HepG2 (cell line): ENCODE results near the gene TXNL4A. TPM values are rescaled to one million over a fixed set of nuclear protein-coding genes. Genes with fewer than 3 reads are reported as not detected.

Experiments used
- CC2D1A ChIP-seq: sonication (generic); formaldehyde crosslinking; IDR thresholded peaks from 2 replicates; pipeline ENCODE4 v1.8.1; 2023; ENCODE audit warnings: mild to moderate bottlenecking, missing genetic modification reagents
- DR1 ChIP-seq: sonication (generic); formaldehyde crosslinking; IDR thresholded peaks from 2 replicates; pipeline ENCODE4 v1.8.0; 2021; ENCODE audit warnings: mild to moderate bottlenecking, missing genetic modification reagents, inconsistent platforms
- EZH2 ChIP-seq: conservative IDR thresholded peaks from 2 replicates; pipeline ENCODE4 v1.6.1; 2012; ENCODE audit warnings: mild to moderate bottlenecking, low read depth, low read length, moderate library complexity
- FIP1L1 ChIP-seq: fragments of 200-400 bp; formaldehyde crosslinking; IDR thresholded peaks from 2 replicates; pipeline ENCODE4 v1.6.1; 2018; ENCODE audit warnings: low read depth, mild to moderate bottlenecking, low read length, moderate library complexity, borderline replicate concordance; ENCODE audit not compliant: insufficient read depth
- HDAC1 ChIP-seq: sonication (generic); formaldehyde crosslinking; IDR thresholded peaks from 2 replicates; pipeline ENCODE4 v1.5.1; 2020; ENCODE audit warnings: mild to moderate bottlenecking, missing genetic modification reagents
- HIVEP1 ChIP-seq: sonication (generic); formaldehyde crosslinking; IDR thresholded peaks from 2 replicates; pipeline ENCODE4 v1.4.0; 2020; ENCODE audit warnings: mild to moderate bottlenecking, missing genetic modification reagents
- ISX ChIP-seq: sonication (generic); formaldehyde crosslinking; conservative IDR thresholded peaks from 2 replicates; pipeline ENCODE4 v1.5.0; 2020; ENCODE audit warnings: missing genetic modification reagents
- KMT2A ChIP-seq: sonication (generic); formaldehyde crosslinking; IDR thresholded peaks from 2 replicates; pipeline ENCODE4 v1.4.0; 2020; ENCODE audit warnings: missing genetic modification reagents
- PAF1 ChIP-seq: IDR thresholded peaks from 2 replicates; pipeline ENCODE4 v1.6.1; 2016; ENCODE audit warnings: missing genetic modification reagents, missing compliant biosample characterization
- PHF21A ChIP-seq: sonication (generic); formaldehyde crosslinking; IDR thresholded peaks from 2 replicates; pipeline ENCODE4 v1.5.0; 2020; ENCODE audit warnings: mild to moderate bottlenecking, missing genetic modification reagents
- SALL2 ChIP-seq: sonication (generic); formaldehyde crosslinking; IDR thresholded peaks from 2 replicates; pipeline ENCODE4 v1.8.1; 2023; ENCODE audit warnings: mild to moderate bottlenecking, missing genetic modification reagents, inconsistent platforms
- SAP130 ChIP-seq: IDR thresholded peaks from 2 replicates; pipeline ENCODE4 v1.6.1; 2016; ENCODE audit warnings: low read depth
- SOX6 ChIP-seq, 2 experiments: fragments of 450-650 bp in 1 of 2; sonication (generic) in 1 of 2; formaldehyde crosslinking in 1 of 2; IDR thresholded peaks; 2 replicates each; pipeline versions ENCODE4 v1.4.0 to v1.6.1; 2017 to 2020; ENCODE audit warnings: antibody characterized with exemption in 1 of 2, mild to moderate bottlenecking in 1 of 2, missing genetic modification reagents in 1 of 2
- ZNF550 ChIP-seq: sonication (generic); formaldehyde crosslinking; IDR thresholded peaks from 2 replicates; pipeline ENCODE4 v1.4.0; 2020; ENCODE audit warnings: mild to moderate bottlenecking, missing genetic modification reagents, borderline replicate concordance
- ZNF749 ChIP-seq: sonication (generic); formaldehyde crosslinking; IDR thresholded peaks from 2 replicates; pipeline ENCODE4 v1.8.0; 2022; ENCODE audit warnings: mild to moderate bottlenecking, missing genetic modification reagents, moderate library complexity, borderline replicate concordance
- ZNF782 ChIP-seq: sonication (generic); formaldehyde crosslinking; IDR thresholded peaks from 2 replicates; pipeline ENCODE4 v1.4.0; 2020; ENCODE audit warnings: missing genetic modification reagents, mild to moderate bottlenecking, borderline replicate concordance
- ZNF891 ChIP-seq: sonication (generic); formaldehyde crosslinking; IDR thresholded peaks from 2 replicates; pipeline ENCODE4 v1.5.0; 2020; ENCODE audit warnings: mild to moderate bottlenecking, missing genetic modification reagents
- polyA plus RNA-seq, 8 experiments: library from polyadenylated mRNA; depleted of rRNA in 3 of 8; stranded (reverse) in 7 of 8; unstranded in 1 of 8; fragments of >200 nt; fragmentation: Illumina TruSeq in 4 of 8; extraction: Trizol in 4 of 8; gene quantifications; 2 replicates each; pipeline versions ENCODE4 v1.2.1 to v1.2.3, GENCODE V29; 2011 to 2016; ENCODE audit warnings: low read depth in 4 of 8, missing spikeins in 1 of 8, mixed read lengths in 1 of 8; ENCODE audit not compliant: insufficient read depth in 1 of 8
- total RNA-seq, 5 experiments: library from RNA; depleted of rRNA; stranded (reverse); fragments of >200 nt; fragmentation: Illumina TruSeq; extraction: Trizol; gene quantifications; 2 replicates each; pipeline ENCODE4 v1.2.3, GENCODE V29; 2016; ENCODE audit warnings: low read depth in 1 of 5
- TF ChIP-seq, protein P1 (sequence below): sonication (generic); formaldehyde crosslinking; conservative IDR thresholded peaks from 2 replicates; pipeline ENCODE4 v1.4.0; 2020; ENCODE audit warnings: missing genetic modification reagents
- TF ChIP-seq, protein P2 (sequence below): sonication (generic); formaldehyde crosslinking; IDR thresholded peaks from 2 replicates; pipeline ENCODE4 v1.5.1; 2020; ENCODE audit warnings: missing genetic modification reagents, mild to moderate bottlenecking, borderline replicate concordance
- TF ChIP-seq, protein P3 (sequence below): sonication (generic); formaldehyde crosslinking; IDR thresholded peaks from 2 replicates; pipeline ENCODE4 v1.4.0; 2020; ENCODE audit warnings: mild to moderate bottlenecking, missing genetic modification reagents, borderline replicate concordance

TXNL4A gene
- total and polyA plus RNA-seq, 2 of the 13 experiments (the other 11 are each of a cell fraction or from before 2014, with no cell fraction given), result 172 to 202 TPM

DNA sequence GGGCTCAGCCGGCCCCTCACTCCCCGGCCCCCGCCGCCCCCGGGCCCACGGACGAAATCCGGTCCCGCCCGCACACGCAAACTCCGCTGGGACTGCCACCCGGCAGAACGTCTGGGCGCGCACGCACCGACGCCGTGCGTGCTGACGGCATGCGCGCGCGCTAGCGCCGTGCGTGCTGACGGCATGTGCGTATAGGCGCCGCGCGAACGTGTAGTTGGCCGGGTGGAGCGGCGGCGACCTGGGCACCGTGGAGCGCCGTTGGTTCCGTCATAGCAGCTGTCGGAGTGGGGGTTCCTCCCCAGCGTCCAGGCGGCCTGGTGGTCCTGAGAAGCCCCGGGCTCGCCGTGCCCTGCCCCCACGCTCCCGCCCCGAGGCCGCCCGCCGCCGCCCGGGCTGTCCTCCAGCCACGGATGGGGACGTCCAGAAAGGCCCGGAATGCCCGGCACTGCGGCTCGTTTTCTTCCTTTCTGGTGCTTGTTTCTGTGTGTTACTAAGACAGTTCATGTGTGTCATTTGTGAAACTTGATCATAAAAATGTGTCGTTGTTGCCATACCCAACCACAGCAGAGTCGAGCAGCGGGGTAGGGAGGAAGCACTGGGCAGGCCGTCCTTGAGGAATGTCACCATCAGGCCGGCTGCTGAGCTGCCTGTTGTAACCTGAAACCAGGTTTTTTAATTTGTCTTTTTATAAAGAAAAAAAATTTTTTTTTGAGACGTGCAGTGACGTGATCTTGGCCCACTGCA is at the start of gene TXNL4A (continued):
- TF ChIP-seq SOX6 (IDR thresholded peaks at IDR 0.05) (no peak), SOX6 (CRISPR knock-in tag; IDR thresholded peaks at IDR 0.05) (0 out of 2 replicates have a peak, but pooled peaks have one; percentile 55), PAF1 (CRISPR knock-in tag) (no peak), ISX (CRISPR knock-in tag) (no peak), SALL2 (CRISPR knock-in tag) (peak; percentile 82), SAP130 (CRISPR knock-in tag) (peak; percentile 91), EZH2 (no peak), FIP1L1 (no peak), CC2D1A (CRISPR knock-in tag) (0 out of 2 replicates have a peak, but pooled peaks have one; percentile 5), KMT2A (CRISPR knock-in tag) (no peak), HIVEP1 (CRISPR knock-in tag) (peak; percentile 43), DR1 (peak; percentile 83), ZNF550 (CRISPR knock-in tag) (no peak), PHF21A (CRISPR knock-in tag) (no peak), ZNF782 (CRISPR knock-in tag) (peak; percentile 67; the same call in 1 of the 2 replicates), ZNF749 (CRISPR knock-in tag) (peak; percentile 79; the same call in 1 of the 2 replicates), HDAC1 (CRISPR knock-in tag) (peak; percentile 95), ZNF891 (CRISPR knock-in tag) (peak; percentile 73; the same call in 1 of the 2 replicates)
- TF ChIP-seq, protein P1, sequence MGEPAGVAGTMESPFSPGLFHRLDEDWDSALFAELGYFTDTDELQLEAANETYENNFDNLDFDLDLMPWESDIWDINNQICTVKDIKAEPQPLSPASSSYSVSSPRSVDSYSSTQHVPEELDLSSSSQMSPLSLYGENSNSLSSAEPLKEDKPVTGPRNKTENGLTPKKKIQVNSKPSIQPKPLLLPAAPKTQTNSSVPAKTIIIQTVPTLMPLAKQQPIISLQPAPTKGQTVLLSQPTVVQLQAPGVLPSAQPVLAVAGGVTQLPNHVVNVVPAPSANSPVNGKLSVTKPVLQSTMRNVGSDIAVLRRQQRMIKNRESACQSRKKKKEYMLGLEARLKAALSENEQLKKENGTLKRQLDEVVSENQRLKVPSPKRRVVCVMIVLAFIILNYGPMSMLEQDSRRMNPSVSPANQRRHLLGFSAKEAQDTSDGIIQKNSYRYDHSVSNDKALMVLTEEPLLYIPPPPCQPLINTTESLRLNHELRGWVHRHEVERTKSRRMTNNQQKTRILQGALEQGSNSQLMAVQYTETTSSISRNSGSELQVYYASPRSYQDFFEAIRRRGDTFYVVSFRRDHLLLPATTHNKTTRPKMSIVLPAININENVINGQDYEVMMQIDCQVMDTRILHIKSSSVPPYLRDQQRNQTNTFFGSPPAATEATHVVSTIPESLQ (CRISPR knock-in tag), result no peak
- TF ChIP-seq, protein P2, sequence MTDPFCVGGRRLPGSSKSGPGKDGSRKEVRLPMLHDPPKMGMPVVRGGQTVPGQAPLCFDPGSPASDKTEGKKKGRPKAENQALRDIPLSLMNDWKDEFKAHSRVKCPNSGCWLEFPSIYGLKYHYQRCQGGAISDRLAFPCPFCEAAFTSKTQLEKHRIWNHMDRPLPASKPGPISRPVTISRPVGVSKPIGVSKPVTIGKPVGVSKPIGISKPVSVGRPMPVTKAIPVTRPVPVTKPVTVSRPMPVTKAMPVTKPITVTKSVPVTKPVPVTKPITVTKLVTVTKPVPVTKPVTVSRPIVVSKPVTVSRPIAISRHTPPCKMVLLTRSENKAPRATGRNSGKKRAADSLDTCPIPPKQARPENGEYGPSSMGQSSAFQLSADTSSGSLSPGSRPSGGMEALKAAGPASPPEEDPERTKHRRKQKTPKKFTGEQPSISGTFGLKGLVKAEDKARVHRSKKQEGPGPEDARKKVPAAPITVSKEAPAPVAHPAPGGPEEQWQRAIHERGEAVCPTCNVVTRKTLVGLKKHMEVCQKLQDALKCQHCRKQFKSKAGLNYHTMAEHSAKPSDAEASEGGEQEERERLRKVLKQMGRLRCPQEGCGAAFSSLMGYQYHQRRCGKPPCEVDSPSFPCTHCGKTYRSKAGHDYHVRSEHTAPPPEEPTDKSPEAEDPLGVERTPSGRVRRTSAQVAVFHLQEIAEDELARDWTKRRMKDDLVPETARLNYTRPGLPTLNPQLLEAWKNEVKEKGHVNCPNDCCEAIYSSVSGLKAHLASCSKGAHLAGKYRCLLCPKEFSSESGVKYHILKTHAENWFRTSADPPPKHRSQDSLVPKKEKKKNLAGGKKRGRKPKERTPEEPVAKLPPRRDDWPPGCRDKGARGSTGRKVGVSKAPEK (CRISPR knock-in tag), result no peak
- TF ChIP-seq, protein P3, sequence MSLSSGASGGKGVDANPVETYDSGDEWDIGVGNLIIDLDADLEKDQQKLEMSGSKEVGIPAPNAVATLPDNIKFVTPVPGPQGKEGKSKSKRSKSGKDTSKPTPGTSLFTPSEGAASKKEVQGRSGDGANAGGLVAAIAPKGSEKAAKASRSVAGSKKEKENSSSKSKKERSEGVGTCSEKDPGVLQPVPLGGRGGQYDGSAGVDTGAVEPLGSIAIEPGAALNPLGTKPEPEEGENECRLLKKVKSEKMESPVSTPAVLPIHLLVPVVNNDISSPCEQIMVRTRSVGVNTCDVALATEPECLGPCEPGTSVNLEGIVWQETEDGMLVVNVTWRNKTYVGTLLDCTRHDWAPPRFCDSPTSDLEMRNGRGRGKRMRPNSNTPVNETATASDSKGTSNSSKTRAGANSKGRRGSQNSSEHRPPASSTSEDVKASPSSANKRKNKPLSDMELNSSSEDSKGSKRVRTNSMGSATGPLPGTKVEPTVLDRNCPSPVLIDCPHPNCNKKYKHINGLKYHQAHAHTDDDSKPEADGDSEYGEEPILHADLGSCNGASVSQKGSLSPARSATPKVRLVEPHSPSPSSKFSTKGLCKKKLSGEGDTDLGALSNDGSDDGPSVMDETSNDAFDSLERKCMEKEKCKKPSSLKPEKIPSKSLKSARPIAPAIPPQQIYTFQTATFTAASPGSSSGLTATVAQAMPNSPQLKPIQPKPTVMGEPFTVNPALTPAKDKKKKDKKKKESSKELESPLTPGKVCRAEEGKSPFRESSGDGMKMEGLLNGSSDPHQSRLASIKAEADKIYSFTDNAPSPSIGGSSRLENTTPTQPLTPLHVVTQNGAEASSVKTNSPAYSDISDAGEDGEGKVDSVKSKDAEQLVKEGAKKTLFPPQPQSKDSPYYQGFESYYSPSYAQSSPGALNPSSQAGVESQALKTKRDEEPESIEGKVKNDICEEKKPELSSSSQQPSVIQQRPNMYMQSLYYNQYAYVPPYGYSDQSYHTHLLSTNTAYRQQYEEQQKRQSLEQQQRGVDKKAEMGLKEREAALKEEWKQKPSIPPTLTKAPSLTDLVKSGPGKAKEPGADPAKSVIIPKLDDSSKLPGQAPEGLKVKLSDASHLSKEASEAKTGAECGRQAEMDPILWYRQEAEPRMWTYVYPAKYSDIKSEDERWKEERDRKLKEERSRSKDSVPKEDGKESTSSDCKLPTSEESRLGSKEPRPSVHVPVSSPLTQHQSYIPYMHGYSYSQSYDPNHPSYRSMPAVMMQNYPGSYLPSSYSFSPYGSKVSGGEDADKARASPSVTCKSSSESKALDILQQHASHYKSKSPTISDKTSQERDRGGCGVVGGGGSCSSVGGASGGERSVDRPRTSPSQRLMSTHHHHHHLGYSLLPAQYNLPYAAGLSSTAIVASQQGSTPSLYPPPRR (CRISPR knock-in tag), result no peak
